Activated naive CD4-positive, alpha-beta T cell treated with Interleukin-2 at 50 U/mL for 16 hours (primary cell): Measurements from ENCODE around the gene ATP2B2.

ENCODE experiments used
- DNase-seq: peaks from one replicate; pipeline ENCODE4 v3.0.0-alpha.2; 2020

ATP2B2 gene

DNA sequence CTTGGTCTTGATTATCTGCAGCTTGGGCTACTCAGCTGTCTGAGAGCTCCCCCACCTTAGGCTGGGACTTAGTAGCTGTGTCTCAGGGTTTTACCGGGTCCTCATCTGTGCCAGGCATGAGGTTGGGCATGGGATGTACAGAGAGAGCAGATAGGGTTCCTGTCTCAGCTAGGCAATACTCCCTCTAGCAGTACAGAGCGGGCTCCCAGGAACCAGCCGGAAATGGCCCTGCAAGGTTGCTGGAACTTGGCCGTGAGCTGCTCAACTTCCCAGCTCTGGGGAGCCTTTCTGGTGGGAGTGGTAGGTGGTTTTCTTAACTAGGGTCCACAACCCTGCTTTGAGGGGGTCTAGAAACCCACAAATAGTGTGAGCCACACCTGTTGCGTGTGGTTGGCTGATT lies 58.3 kb downstream of the ATP2B2 start:
- DNase-seq, result no peak

DNA sequence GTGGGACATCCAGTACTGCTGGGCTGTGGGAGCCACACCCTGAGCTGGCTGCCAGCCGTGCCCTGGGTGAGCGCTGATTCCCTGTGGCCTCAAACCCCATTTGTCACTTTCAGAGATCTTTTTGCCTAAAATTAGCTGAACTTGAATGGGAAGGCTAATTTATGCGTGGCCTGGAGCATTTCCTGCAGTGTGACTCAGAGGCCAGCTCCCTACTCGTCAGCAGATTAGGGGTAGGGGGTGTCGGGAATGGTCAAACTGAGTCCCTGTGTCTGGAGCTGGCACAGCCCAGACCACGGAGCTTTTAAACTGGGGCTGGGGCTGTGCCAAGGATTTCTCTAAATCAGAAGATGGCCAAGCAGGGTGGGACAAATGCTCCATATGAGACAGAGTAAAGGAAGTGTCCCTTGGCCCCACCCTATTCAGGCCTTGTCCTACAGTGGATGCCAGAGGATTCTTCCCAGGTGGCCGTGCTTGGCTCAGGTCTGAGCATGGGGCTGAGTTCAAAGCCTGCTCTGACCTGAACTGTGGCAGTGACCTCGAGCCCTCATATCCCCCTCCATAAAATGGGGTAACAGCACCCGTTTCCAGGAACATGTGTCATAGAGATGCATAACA lies 59.7 kb downstream of the ATP2B2 start:
- DNase-seq, result no peak

DNA sequence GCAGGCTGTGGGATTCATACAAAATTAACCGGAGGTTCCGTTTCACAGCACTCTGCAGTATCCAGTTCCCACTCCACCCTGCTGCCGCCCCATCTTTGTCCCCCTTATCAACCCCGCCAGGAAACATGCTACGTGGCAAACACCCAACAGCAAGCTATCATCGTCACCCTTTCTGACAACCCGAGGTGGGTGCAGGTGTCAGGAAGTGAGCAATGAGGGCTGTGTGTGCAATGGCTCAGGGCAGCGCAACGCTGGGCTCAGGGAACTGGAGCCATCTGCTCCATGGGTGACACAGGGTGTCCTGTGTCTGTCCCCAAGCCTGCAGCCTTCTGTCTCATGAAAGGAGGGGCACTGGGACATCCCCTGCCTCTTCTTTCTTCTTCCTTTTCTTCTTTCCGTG lies 60.9 kb downstream of the ATP2B2 start:
- DNase-seq, result no peak

DNA sequence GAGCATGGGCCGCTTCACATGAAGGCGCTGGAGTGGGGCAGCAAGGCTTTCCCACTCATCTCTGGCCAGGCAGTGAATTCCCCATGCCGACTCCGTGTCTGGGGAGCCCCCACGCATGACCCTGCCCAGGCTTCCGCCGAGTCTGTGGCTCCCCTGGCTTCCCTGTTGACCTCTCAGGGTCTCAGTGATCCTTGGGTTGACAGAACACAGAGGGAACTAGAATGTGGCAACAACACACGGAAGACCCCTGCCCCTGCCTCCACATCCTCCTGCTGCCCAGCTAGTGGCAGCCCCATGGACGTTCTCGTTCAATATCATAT lies 61.3 kb downstream of the ATP2B2 start:
- DNase-seq, result no peak

DNA sequence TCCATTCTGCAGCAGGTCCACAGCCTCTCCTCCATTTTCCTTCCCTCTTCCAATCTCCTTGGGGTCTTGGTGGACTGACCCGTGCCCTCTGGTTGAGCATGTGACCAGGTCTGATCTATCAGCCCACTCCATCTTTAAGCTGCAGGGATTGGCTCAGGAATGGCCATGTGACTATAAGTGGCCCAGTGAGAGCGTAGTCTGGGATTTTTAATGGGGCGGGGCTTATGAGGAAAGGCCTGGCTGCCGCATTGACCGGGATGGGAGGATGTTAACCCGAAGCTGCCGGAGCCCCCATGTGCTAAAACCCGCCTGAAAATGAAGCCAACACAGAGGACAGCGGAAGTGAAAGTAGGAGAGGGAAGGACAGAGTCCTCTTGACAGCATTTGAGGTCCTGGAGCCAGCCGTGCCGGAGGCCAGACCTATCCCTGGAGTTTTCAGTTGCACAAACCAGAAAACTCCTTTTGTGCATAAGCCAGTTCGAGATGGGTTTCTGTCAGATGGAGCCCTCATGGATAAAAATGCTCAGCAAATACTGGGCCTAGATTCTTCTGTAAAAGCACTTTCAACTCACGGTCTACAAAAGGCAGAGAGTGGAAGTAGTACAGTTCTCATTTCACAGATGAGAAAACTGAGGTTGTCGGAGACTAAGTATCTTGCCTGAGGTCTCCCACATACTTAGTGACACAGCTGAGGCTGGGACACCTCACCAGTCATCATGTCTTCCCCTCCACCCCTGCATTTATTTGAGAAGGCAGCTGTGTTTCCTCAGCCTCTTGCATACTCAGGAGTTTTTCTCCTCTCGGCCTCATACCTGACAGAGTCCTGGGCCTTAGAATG lies 61.9 kb downstream of the ATP2B2 start:
- DNase-seq, result no peak

DNA sequence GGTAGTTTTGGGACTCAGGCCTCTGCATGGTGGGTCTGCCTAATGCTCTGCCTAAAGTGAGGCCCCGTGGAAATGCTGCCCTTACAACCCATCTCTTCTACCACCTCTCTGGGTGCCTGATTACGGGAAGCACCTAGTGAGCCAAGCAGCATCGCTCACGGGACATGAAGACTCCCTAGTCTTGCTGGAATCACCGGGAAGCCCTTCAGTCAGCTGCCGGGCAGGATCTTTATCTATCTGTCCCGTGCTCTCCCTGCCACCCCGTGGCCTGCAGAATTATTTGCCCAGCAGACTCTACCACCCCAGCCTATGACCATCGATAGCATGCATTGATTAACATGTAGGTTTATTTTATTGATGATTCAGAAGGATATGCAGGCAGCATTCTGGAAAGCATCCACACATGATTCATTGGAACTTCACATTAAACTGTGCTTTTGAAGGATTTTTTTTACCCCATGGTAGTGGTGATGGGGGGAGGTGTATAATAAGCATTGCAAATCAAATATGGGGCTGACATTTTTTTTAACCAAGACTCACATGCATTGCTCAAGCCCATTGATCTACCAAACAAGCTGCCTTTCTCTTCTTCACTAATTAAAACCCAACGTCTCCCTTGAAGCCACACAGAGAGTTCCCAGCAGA lies 63.1 kb downstream of the ATP2B2 start:
- no peak for DNase-seq

DNA sequence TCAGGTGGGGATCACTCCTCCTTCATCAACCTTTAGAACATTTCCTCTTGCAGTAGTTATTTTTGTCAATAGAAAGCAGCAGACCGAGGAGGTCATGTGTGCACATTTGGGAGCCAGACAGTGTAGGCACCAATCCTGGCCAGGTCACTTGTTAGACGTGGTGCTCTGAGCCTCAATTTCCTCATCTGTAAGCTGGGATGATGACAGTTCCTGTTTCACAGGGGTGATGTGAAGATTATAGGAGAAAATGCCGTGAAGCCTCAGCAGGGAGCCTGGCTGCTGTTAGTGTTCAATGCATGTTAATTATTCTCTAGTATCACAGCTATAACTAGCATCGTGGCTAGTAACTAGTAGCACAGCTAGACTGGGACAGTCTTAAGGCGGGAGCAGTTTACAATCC lies 64.7 kb downstream of the ATP2B2 start:
- no peak for DNase-seq

DNA sequence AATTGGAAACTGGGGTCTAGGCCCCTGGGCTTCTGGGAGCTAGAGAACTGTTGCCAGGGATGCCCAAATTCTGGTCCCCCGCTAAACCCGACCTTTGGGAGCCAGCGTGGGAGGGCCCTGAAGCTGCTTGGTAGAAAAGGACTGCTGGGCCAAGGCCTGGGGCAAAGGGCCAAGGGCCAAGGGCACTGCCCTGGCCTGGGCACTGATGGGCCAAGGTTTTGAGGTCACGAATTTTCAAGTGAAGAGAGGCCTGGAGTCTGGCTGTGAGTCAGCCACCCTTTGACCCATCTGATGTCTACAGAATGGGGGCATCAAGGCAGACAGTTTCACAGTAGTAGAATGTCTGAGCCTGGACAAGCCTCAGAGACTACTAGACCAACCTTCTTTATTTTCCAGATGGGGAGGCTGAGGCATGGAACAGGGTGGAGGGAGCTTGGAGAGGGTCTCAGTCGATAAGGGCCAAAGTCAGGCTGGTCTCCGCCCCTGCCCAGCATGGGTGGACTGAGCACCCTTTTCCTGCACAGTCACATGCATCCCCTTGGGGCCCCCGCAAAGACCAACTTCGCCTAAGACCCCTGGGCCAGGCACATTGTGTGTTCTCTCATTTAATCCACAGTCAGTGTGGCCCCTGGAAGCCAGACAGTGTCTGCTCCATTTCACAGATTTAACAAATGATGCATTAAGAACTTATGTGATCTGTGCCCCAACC lies 66.3 kb downstream of the ATP2B2 start:
- no peak for DNase-seq

DNA sequence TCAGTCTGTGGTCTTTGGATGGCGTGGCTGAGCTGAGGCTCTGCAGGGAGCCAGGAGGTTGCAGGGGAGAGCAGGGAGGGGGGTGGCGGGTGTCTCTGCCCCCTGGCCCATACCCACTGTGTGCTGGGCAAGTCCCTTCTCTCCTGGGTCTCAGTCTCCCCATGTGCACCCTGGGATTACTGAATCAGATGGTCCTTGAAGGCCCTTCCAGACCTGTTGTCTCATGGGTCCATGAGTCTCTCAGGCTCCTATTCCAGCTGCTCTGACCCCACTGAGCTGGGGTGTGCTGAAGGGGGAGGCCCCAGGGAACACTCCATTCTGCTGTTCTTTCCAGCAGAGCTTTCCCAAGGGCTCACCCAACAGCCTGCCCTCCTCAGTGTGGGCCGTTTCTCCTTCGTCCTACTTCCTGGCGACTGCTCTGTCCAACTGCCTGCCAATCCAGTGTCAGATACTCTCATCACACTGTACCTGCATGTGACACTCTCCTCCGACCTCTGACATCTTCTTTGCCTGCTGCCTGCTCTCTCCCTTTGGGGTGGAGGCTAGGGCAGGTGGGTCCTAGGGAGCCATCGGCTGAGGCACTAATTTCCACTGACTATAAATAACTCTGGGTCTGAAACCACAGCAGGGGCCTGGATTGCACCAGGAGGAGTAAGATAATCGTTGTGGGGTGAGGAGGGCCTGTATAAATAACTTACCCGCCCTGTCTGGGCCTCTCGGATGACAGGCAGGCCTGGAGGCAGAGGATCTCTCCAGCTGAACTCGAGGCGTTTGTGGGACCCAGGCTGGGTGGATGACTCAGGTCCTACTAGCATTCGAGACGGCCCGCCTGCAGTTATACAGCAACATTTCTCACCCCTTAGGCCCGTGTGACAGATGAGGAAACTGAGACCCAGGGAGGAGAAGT lies 67.1 kb downstream of the ATP2B2 start:
- DNase-seq, result no peak

DNA sequence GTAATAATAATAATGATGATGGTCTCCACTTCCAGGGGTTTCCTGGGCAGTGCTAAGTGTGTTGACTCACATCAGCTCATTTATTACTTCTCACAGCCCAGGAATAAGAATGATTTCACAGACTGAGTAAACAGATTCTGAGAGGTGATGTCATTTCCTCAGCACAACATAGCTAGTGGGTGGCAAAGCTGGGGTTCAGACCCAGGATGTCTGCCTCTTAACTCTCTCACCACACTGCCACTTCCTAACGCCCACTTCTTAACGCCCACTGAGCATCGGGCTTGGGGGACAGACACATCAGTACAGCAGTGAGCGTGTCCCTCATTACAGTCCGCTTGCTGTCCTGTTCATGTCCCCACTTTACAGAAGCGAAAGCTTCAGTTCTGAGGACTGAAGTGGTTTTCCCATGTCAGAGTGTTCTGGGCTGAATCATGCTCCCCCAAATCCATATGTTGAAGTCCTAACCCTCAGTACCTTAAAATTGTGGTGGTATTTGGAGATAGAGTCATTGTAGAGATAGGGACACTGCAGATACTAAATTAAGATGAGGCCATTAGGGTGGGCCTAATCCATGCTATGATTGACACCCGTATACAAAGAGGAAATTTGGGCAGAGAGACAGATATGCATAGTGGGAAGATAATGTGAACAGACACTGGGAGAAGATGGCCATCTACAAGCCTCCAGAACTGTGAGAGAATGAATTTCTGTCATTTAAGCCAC lies 68.0 kb downstream of the ATP2B2 start:
- peak; percentile 75 for DNase-seq

DNA sequence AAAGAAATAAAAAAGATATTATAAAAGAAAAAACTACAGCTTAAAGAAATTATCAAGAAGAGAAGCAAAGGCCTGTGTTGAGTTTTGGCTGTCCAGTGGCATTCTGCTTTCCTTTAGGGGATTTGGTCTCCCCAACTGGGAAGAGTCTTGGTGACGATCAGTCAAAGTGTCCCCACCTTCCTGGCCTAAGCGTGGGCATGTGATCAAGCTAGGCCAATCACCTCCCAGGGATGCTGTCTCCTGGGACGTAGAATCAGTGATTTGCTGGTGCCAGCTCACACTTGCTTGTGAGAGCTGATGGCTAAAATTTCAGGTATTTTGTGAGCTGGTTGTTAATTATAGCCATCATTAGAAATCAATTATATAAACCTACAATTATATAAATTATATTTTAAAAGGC lies 69.5 kb downstream of the ATP2B2 start:
- DNase-seq, result no peak

DNA sequence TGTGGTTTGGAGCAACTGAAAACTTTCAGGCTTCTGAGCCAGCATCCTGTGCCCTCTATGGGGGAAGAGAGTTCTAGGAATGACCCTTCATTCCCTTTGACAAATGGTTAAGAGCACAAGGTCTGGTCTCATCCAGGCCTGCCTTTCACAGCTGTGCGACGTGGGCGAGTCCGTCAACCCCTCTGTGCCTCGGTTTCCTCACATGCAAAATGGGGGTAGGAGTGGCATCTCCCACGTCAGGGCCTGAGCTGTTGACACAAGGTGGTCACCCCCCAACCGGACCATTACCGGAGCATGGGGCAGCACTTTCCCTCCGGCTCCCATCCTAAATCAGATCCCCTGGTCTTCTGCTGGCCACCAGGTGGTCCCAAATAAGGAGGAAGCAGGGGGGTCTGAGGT lies 70.4 kb downstream of the ATP2B2 start:
- no peak for DNase-seq

DNA sequence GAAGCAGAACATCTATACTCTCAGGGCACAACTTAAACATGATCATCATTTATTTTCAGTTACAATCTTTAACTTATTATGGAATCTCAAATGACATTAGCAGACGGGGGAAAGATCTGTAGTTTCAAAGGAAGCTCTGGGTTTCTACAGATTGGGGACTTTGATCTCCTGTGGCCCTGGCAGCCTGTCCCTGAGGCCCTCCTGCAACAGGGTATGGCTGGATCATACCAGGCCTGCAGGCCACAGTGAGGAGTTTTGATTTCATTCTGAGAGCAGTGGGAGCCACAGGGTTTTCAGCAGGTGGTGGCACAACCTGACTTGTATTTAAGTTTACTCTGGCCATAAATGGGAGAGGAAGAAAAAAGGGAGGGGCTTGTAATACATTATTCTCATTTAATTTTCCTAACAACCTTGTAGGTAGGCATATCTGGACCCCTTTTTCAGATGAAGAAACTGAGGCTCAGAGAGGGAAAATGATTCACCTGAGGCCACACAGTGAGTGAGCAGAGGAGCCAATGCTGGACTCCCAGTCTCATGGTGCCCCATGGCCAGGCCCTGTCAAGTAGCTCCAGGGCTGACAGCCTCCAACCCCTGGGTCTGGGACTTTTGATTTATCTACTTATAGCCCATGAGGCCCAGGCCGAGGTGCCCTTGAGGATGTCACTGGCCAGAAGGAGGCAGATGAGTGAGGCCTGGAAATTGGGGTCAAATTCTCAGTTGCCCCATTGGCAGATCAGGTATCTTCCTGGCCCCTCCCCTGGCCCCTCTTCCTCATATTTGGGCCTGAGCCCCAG lies 71.0 kb downstream of the ATP2B2 start:
- no peak for DNase-seq

DNA sequence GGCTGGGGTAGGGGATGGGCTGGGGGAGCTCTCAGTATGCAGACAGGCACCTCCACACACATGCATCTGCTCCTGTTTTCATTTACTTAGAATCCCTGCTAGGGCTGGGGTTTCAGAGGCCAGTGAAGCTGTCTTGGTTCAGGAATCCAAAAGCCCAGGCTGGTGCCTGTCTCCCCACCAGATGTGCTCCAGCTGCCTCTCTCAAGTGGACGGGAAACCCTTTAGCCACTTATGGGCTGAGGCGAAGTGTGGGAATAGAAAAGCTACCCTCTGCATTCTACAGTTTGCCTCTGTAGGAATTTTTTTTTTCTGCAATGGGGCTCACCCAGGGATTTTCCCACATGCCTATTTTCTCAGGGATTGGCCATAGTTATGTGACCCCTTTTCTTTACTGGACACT lies 72.5 kb downstream of the ATP2B2 start:
- no peak for DNase-seq

DNA sequence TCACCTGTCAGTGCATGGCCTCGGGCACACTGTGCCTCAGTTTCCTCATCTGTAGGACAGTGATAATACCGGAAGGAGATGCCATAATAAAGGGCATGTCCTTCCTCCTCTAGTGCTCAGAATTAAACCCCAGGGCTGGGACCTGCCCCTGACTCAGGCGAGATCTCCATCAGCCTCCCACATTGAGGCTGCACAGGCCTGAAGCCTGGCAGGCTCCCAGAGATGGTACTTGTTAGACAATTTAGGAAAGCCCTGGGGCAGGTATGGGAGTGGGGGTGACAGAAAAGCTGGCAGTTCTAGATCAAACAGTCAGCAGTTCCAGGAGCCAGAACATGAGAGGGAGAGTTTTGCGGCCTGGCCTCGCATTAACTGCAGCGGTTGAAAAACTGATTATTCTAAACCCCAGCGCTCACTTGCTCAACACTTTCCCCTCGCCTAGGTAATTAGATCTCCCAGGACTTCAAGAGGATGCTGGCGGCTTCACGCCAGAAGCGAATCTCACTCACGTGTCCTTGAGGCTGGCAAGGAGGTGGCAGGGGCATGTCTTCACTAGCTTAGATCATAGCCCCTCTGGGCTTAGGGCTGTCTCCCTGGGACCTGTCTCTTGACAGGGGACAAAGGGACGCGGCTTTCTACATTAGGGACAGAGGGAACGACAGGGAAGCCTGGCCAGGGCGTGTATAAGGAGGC lies 73.1 kb downstream of the ATP2B2 start:
- DNase-seq, result no peak

DNA sequence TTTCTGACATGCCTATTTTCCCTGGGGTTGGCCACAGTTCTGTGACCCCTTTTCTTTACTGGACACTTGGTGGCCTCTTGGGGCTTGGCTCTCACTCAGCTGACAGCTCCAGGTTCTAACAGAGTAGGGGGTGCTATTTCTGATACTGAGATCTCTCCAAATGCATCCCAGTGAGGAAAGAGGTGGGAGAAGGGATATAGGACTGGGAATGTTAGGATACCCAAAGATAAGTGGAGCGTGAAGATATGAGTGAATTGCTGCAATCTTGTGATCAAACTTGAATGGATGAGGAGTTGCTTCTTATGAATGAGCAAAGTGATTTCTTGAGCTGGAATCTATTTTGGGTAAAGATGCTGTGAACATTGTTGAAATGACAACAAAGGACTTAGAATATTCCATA lies 74.6 kb downstream of the ATP2B2 start:
- DNase-seq, result no peak

DNA sequence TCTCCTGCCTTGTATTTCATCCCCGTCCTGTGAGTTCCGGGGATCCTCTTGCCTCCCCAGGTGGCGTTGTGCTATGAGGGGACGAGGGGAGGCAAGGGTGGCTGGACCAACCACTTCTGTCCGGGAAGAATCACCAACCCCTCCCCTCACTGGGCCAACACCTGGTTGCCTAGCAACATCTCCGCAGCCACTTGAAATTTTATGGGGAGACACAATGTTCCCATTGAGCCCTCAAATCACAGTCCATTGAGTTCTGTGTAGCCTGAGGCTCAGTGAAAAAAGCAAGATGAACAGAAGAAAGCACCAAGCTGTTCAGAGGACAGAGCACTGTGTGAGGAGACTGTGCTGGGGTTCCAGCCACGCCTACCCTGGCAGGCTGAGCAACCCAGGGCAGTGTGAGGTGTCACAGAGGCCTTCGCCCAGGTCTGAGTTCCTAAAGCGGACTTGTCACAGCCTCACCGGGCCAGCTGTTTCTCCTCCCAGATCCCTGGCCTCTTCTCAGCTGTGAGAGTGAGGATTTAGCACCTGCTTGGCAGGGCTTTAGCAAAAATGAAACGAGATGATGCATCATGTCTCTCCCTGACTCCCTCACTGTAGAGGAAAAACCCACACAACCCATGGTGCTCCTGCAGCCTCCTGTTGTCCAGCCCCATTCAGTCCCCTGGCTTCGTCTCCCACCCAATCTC lies 76.8 kb downstream of the ATP2B2 start:
- no peak for DNase-seq

DNA sequence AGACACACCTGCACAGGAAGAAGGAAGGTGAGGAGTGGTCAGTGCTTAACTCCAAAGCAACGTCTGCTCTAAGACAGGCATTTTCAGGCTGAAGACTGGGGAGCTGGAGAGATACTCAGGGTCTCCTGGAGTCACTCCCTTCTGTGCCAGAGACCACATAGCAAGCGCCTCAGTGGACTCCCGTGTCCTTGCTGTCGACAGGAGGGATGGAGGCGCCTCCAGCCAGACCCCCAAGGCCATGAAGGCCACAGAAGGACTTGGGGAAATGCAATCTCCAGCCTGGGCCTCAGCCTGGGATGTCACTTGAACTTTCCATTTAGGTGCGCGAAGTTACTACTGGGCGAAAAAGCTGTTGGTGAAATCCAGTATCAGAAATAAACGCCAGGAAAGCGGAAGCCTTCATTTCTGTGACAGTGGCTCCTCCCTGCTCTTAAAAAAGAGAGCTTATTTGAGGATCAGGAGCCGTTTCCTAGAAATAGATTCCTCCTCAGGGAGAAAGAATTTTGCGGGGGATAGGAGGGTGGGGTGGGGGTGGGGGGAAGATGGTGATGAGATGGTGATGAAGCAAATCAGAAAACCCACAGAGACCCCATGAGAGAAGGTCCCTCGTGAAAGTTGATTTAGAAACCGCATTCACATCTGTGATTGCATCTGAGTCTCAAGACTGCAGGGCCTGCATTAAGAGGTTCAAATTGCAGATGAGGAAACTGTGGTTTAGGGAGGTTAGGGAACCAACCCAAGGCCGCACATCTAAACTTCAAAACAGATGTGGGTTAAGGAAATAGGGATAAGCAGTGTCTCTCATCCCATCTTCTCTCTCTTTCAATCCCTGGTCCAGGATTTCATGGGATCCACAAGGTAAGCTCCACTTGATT lies 78.8 kb downstream of the ATP2B2 start:
- no peak for DNase-seq
